ENCODE measurements around the gene SPATS1. TPM values are rescaled to one million over a fixed set of nuclear protein-coding genes. Genes with fewer than 3 reads are reported as not detected.
A peak's percentile ranks its signal among the peaks of the same experiment; 100 is the strongest.

The SPATS1 gene
- total RNA-seq, 6 experiments from 2014 or later, result not detected

DNA sequence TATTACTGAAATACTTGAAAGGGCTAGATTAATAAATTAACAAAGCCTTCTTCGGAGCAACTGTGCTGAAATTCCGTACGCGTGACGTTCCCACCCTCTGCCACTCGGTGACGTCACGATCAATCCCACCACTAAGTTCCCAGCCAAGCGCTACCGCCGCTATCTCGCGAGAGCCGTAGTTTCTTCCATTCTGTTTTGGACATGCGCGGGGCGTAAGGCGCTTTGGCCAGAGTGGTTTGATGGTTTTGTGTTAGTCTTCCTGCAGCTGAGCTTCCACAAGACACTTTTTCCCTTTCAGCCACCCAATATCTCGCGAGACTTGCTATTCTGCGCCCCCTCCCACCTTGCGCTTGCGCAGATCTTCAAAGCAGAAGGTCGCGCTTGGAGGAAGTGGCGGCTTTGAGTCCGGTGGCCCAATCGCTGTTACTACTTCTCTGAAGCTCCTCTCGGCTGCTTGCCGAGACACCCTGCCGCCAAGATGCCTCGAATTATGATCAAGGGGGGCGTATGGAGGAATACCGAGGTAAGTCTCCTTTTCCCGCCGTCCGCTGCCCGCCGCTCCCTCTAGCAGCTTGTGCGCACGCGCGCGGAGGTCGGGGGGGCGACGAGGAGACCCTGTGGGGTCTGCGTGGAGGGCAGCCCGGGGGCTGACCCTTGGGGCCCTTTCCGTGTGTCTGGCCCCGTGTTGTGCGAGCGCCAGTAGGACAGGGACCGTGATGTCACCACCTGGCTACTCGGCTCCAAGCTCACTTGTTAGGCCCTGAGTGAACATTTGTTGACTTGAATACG is 45.1 kb downstream of the SPATS1 start, which contains the start of gene CDC5L:
Gene CDC5L, plus strand, starts transcription at position 361 of the 789 bp plus-strand sequence. Its CDS starts 118 bp downstream, at position 479.
- H3K4me1 ChIP-seq, result peaks cover 0 to 31% (median 17%) of the 10 kb centered on the region in 4 donors
- peak within 1 kb of the TSS; percentile 85 to 91 (median 86) for H3K4me3 ChIP-seq
- H3K27me3 ChIP-seq, result no peaks in the 10 kb centered on the region
- H3K36me3 ChIP-seq, result peaks cover 0 to 14% (median 3%) of the 10 kb centered on the region in 4 donors
- DNase-seq (peak; percentile 89 to 94 (median 93)), ATAC-seq (peak; percentile 77 to 87 (median 82))
- peak; percentile 84 for TF ChIP-seq POLR2A (IDR thresholded peaks at IDR 0.05)
- TF ChIP-seq, protein P1, sequence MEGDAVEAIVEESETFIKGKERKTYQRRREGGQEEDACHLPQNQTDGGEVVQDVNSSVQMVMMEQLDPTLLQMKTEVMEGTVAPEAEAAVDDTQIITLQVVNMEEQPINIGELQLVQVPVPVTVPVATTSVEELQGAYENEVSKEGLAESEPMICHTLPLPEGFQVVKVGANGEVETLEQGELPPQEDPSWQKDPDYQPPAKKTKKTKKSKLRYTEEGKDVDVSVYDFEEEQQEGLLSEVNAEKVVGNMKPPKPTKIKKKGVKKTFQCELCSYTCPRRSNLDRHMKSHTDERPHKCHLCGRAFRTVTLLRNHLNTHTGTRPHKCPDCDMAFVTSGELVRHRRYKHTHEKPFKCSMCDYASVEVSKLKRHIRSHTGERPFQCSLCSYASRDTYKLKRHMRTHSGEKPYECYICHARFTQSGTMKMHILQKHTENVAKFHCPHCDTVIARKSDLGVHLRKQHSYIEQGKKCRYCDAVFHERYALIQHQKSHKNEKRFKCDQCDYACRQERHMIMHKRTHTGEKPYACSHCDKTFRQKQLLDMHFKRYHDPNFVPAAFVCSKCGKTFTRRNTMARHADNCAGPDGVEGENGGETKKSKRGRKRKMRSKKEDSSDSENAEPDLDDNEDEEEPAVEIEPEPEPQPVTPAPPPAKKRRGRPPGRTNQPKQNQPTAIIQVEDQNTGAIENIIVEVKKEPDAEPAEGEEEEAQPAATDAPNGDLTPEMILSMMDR (IDR thresholded peaks at IDR 0.05), result no peak
- H3K27ac ChIP-seq, result peak within 1 kb of the TSS; percentile 97 to 98 (median 98)
- 0% methylated on average over 28 of the region's 56 CpGs for WGBS (ENCODE audit: insufficient coverage, low coverage, low lambda C conversion rate, missing lambda C conversion rate)
- intact Hi-C loops (cut with DNase I), result no loop called here
- no peaks in the 10 kb centered on the region for H3K9me3 ChIP-seq

DNA sequence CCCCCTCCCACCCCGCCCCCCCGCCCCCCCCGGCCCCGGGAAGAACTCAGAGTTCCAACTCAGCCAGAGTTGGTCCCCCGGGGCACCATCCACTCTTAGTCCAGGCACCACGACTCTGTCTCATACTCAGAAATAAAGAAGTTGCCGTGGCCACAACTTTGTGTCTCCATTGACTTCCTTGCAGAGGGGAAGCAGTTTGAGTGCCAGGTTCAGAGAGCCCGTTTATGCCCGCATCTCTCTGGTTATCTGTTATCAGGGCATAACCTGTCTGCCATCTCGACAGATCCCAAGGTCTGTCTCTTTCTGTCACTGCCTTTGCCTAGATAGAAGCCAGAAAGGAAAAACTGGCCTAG is 45.7 kb downstream of the SPATS1 start:
- 0% methylated on average over 8 of the region's 10 CpGs for WGBS (ENCODE audit: insufficient coverage, low coverage, low lambda C conversion rate, missing lambda C conversion rate)
- H3K9me3 ChIP-seq, result no peaks in the 10 kb centered on the region
- no peaks in the 10 kb centered on the region for H3K27me3 ChIP-seq
- TF ChIP-seq POLR2A (IDR thresholded peaks at IDR 0.05), result no peak
- TF ChIP-seq, protein P1 (IDR thresholded peaks at IDR 0.05), result no peak
- intact Hi-C loops (cut with DNase I), result no loop called here
- H3K4me1 ChIP-seq, result peaks cover 0 to 29% (median 17%) of the 10 kb centered on the region in 4 donors
- ATAC-seq, result no peak
- H3K36me3 ChIP-seq, result peaks cover 0 to 20% (median 3%) of the 10 kb centered on the region in 4 donors
- H3K27ac ChIP-seq, result peak overlapping the region; percentile 97 to 98 (median 98)
- H3K4me3 ChIP-seq, result peak overlapping the region; percentile 85 to 91 (median 86)
- no peak for DNase-seq

DNA sequence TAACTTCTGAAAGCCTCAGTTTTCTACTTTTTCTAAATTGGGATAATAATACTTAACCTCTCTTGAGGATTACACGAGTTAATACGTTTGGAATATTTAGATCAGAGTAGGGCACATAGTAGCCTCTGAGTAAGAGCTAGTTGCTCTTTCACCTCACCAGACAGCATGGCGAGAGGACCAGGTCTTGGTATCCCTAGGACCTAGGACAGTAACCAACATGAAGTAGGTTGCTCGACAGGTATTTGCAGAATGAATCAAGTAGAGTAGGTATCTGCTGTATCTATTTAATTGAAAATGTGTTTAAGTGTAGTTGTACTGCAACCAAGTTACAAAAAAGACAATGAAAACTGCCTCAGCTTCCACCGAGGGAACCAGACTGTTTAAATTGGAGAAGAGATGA is 46.4 kb downstream of the SPATS1 start:
- Histone ChIP-seq H3K4me3 (peak overlapping the region in 2 of 3 donors; percentile 85 to 86), H3K36me3 (peaks cover 2 to 28% (median 7%) of the 10 kb centered on the region in 4 donors), H3K27ac (peak overlapping the region in 1 of 3 donors; percentile 97), H3K4me1 (peaks cover 0 to 29% (median 17%) of the 10 kb centered on the region in 4 donors), H3K9me3 (no peaks in the 10 kb centered on the region), H3K27me3 (no peaks in the 10 kb centered on the region)
- DNase-seq (no peak), ATAC-seq (no peak)
- TF ChIP-seq, protein P1 (IDR thresholded peaks at IDR 0.05), result no peak
- no peak for TF ChIP-seq POLR2A (IDR thresholded peaks at IDR 0.05)
- intact Hi-C loops (cut with DNase I), result no loop called here
- WGBS (ENCODE audit: insufficient coverage, low coverage, low lambda C conversion rate, missing lambda C conversion rate), result 32% methylated on average over 5 of the region's 5 CpGs

DNA sequence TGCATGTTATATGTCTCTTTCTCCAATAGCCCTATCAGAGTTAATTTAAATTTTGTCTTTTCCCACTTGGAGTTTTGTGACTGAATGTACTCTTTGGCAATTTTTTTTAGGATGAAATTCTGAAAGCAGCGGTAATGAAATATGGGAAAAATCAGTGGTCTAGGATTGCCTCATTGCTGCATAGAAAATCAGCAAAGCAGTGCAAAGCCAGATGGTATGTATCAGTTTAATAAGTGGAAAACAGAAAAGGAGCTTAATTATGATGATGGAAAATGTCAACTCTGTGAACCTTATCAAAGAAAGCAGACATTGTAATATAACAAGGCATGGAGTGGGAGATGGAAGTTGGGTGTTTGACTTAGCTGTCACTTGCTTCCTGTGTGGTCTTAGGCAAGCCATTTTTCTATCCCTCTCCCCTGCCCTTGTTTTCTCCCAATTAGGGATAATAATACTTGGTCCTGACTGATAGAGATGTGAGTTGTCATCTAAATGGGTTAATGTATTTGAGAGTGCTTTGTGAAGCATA is 47.8 kb downstream of the SPATS1 start:
- WGBS (ENCODE audit: insufficient coverage, low coverage, low lambda C conversion rate, missing lambda C conversion rate), result 72% methylated on average over 1 of the region's 1 CpG
- intact Hi-C loops (cut with DNase I), result no loop called here
- H3K27ac ChIP-seq, result no peak overlapping the region
- H3K9me3 ChIP-seq, result no peaks in the 10 kb centered on the region
- DNase-seq (no peak), ATAC-seq (no peak)
- no peak overlapping the region for H3K4me3 ChIP-seq
- H3K4me1 ChIP-seq, result peaks cover 0 to 29% (median 17%) of the 10 kb centered on the region in 4 donors
- H3K27me3 ChIP-seq, result no peaks in the 10 kb centered on the region
- TF ChIP-seq, protein P1 (IDR thresholded peaks at IDR 0.05), result no peak
- no peak for TF ChIP-seq POLR2A (IDR thresholded peaks at IDR 0.05)
- peaks cover 5 to 38% (median 12%) of the 10 kb centered on the region in 4 donors for H3K36me3 ChIP-seq

Other genes with a start within 250 kb of the SPATS1 start
- 10 to 100 TPM; 26.5 to 70.0 (median 35.4) TPM for gene MRPL14, start 215.2 kb upstream of the SPATS1 start, total RNA-seq
- 10 to 100 TPM; 30.6 to 41.0 (median 36.8) TPM for gene TMEM63B, start 215.1 kb upstream of the SPATS1 start, total RNA-seq
- under 1 TPM in 2 of 6 experiments, not detected in 4; 0.22 to 0.31 TPM for gene CAPN11, start 183.8 kb upstream of the SPATS1 start, total RNA-seq
- gene MYMX, start 125.7 kb upstream of the SPATS1 start, total RNA-seq, result not detected
- 10 to 100 TPM; 27.4 to 51.3 (median 31.4) TPM for gene SLC29A1, start 119.1 kb upstream of the SPATS1 start, total RNA-seq
- 100 to 1,000 TPM; 183 to 566 (median 345) TPM for gene HSP90AB1, start 95.5 kb upstream of the SPATS1 start, total RNA-seq
- gene SLC35B2, start 85.1 kb upstream of the SPATS1 start, total RNA-seq, result 10 to 100 TPM; 15.1 to 29.0 (median 20.9) TPM
- 10 to 100 TPM in 3 of 6 experiments, 1 to 10 TPM in 3; 2.5 to 30.2 (median 10.8) TPM for gene NFKBIE, start 77.1 kb upstream of the SPATS1 start, total RNA-seq
- not detected for gene TMEM151B, start 72.2 kb upstream of the SPATS1 start, total RNA-seq
- gene AARS2, start 29.3 kb upstream of the SPATS1 start, total RNA-seq, result 1 to 10 TPM; 5.5 to 9.8 (median 7.0) TPM
- 10 to 100 TPM in 5 of 6 experiments, 1 to 10 TPM in 1; 9.2 to 13.0 (median 11.2) TPM for gene CDC5L, start 45.1 kb downstream of the SPATS1 start, total RNA-seq